Stimulated activated CD8-positive, alpha-beta memory T cell treated with anti-CD3 and anti-CD28 coated beads, Interleukin-2, amount 100 ng/mL, for 48 hours (primary cell): ENCODE results near the gene BNIP5.
"Not testable (repeated sequence)": the region's sequence is repeated elsewhere in the genome, so short reads cannot be mapped to it uniquely, and the experiment has no call there.

ENCODE experiments used
- DNase-seq, 2 donors: peaks; one replicate each; pipeline ENCODE4 v3.0.0-alpha.2; 2020; ENCODE audit warnings: low read depth in 2 of 2

Gene BNIP5

GRCh38 chr6:36340618-36341454 is 4.1 kb upstream of the BNIP5 start:
- DNase-seq: peak; percentile 55 to 70

GRCh38 chr6:36340306-36340617 is 3.6 kb upstream of the BNIP5 start:
- DNase-seq: no peak

- no peak for DNase-seq
Observed at GRCh38 chr6:36339146-36339545, 2.5 kb upstream of the BNIP5 start.

DNA sequence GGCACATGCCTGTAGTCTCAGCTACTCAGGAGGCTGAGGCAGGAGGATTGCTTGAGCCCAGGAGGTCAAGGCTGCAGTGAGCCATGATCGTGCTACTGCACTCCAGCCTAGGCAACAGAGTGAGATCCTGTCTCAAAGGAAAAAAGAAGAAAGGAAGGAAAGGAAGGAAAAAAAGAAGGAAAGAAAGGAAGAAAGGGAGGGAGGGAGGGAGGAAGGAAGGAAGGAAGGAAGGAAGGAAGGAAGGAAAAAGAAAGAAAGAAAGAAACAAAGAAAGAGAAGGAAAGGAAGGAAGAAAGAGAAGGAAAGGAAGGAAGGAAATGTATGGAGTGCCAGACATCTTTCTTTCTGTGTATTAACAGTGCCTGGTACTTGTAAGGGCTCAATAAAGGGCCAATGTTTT is 1.5 kb upstream of the BNIP5 start:
- not testable (repeated sequence) for DNase-seq

GRCh38 chr6:36337814-36338213 is 1.1 kb upstream of the BNIP5 start:
- no peak for DNase-seq

GRCh38 chr6:36336208-36336710 is 429 bp downstream of the BNIP5 start:
- DNase-seq: no peak

- DNase-seq: no peak
Observed at GRCh38 chr6:36335465-36336207, 1.1 kb downstream of the BNIP5 start.

DNA sequence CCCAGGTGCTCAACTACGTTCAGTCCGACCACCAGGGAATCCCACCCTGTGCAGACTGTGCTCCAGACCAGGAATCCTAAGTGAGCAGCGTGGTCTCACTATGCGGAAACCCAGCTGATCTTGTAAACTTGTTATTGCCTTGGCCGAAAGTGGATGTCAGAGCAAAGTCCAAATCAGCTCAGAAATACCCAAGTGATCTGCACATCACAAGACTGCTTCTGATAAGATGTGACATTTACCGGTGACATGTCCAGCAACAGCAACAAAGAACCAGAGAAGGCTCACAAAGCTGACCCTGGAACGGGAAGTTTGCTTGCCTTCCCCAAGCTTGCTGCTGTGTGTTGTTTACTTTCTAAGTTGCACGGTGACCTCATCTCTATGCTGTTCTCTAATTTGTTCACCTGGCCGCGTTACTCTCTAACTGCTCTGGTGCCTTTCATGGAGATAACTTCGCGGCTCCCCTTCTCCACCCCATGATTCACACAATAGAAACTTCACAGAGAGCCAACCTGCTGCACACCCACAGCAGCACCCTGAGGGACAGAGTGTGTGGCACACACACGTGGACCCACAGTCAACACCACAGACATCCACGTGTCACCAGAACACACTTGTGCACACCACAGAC is 1.7 kb downstream of the BNIP5 start:
- no peak for DNase-seq

DNA sequence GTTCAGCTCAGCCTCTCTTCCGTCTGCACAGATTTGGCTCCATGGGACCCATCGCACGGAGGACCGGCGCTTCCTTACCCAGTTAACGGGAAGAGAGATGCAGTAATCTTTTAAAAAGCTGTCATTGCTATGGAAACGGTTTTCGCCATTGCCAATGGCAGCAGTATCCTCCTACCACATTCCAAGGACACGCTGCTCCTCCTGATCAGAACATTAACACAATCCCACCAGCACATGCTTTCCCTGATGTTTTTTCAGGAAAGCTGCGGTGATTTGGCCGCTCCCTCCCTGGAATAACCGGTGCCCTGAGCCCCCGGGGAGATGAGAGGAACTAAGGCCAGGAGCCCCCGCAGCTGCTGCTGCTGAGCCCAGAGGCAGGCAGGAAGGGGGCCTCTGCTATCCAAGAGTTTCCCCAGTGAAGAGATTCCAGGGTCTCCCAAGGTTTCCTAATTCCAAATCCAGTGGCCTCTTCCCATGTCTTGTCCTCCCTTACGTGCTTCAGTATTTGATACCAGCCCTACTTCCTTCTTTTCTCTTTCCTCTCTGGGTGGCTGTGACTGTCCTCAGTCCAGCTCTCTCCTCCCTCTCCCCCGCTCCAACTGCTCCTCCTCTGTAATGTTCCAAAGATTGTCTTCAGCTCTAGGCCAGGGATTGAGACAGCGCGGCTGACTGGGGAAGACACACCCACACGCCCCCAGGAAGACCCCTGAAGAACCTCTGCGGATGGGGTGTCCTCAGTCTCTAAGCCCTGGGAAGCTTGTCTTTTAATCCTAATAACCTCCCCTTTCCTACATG is 2.6 kb downstream of the BNIP5 start:
- DNase-seq: no peak

DNA sequence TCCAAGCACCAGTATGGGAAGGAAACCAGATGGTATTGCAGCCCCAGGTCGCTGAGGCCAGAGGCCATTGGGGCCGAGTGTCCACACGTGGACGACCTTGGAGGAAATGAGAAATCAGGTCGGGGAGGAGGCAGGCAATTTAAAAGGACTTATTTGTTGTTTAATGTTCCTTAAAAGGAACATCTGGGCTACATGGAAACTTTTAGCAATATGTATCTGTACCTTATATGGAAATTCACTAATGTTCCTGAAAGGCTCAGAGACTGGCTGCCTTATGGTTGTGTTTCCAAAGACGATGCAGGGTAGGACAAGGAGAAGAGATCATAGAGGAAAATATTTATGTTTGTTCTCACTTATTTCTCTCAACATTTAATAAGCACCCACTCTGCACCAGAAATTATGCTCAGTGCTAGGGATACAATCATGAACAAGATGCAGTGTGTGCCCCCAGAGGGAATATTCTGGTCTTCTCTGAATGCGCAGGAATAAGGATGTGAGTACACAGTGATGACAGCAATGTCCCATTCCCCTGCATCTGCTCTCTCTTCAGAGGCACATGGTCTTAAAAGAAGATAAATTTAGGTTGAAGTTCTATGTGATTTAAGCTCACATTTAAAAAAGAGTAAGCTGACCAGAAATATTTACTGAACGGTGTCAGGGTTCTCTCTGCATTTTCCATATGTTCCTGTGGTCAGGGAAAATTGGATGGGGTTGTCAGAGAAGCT is 3.4 kb downstream of the BNIP5 start:
- no peak for DNase-seq

- no peak for DNase-seq
Observed at GRCh38 chr6:36331381-36331780, 5.3 kb downstream of the BNIP5 start.

- DNase-seq: no peak
Observed at GRCh38 chr6:36330366-36330765, 6.3 kb downstream of the BNIP5 start.

DNA sequence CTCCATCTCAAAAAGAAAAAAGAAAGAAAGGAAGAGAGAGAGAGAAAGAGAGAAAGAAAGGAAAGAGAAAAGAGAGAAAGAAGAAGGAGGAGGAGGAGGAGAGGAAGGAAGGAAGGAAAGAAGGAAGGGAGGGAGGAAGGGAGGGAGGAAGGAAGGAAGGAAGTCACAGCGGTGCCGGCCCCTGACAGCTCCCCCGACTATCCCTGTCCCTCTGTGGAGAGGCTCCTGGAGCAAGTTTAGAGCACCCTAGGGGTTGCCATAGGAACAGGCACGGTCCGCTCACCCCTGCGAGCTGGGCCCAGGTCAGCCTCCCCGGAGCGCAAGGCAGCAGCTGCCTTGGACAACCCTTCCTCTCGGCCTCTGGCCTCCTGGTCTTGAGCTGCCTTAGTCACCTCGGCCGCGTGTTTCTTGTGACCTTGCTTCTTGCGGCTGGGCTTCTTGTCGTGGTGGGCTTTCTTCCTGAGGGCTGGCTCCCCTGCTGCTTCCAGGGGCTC is 6.8 kb downstream of the BNIP5 start:
- DNase-seq: no peak

DNA sequence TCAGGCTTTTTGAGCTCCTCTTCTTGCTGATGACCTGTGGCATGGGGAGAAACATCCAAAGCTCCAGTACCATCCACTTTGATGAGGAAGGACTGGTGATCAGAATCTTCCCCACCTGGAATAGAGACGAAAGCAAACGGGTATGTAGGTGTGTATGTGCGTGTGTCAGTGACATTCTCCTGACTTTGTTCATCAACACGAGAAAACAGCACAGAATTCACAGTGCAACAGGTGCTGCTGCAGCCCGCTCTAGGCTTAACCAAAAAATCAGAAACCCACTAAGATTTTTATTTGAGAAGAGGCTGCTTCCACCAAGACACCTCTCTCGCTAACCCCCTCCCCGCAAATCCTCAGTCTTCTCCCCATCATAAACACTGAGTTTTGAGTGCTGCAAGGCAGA is 8.1 kb downstream of the BNIP5 start:
- DNase-seq: no peak

- no peak for DNase-seq
Observed at GRCh38 chr6:36327919-36328236, 8.8 kb downstream of the BNIP5 start.

DNA sequence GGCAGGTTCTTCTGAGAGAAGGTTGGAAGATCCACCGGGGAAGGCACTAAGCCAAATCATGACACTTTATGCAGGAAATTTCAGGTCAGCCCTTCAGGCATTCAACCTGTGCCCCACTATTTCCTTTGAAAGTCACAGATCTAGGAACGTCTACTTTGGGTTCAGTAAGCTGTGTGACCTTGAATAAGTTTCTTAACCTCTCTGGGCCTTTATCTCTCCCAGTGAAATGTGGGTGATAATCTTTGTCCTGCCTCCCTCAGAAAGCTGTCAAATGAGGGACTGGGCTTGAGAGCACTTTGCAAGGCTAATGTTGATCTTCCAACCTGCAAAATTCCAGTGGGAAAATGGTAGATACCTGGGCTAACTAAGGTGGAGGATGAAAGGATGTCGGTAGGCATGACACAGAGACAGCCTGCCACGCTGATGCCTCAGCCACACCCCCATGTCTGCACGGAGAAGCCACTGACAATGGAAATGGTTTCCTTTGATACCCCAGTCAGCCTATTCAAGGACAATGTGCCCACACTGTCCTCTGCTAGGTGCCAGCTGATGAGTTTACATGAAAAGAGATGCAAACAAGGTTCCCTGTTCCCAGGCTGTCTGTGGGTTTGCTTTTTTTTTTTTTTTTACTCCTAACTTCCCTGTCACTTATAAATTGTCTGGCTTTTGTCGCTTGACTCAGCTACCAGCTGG is 9.3 kb downstream of the BNIP5 start:
- no peak for DNase-seq

DNA sequence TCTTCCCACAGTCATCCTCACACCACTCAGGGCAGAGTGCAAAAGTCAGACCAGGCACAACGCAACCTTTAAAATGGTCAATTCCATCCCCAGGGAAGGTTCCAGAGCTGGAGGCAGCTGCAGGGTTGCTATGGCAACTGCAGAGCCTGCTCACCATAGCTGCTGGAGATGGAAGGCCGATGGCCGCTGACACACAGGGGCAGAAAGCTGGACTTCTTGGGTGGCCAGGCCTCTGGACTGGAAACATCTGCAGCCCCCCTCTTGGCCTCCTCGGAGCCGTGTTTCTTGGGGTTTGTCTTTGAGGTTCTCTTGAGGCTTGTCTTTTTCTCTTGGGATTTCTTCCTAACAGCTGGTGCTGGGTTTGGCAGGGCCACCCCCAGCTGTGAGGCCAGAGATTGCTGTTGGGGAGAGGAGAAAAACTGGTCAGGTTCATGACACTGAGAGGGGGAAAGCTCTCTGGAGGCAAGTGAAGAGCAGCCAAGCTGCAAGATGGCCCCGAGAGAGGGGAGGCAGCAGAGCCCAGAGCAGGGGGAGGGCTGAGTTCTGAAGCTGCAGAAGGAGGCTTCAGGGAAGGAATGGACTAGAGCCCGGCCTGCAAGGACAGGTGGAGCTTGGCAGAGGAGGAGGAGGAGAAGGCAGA is 10.2 kb downstream of the BNIP5 start:
- DNase-seq: no peak

DNA sequence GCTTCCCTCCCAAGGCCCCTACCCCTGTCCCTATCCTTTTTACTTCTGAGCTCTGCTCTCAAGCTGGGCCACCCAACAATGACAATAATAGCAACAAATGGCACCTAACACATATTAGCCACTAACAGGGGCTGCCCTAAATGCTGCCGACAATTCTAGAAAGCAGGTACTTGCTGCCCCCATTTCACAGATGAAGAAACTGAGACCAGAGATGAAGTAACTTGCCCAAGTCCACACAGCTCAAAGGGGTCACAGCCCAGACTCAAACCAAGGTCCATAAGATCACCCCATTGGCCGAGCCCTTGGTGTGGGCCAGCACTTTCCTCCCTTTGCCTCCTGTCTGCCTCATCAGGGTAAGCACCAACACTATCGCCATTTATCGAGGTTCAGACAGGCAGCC is 12.0 kb downstream of the BNIP5 start:
- no peak for DNase-seq

DNA sequence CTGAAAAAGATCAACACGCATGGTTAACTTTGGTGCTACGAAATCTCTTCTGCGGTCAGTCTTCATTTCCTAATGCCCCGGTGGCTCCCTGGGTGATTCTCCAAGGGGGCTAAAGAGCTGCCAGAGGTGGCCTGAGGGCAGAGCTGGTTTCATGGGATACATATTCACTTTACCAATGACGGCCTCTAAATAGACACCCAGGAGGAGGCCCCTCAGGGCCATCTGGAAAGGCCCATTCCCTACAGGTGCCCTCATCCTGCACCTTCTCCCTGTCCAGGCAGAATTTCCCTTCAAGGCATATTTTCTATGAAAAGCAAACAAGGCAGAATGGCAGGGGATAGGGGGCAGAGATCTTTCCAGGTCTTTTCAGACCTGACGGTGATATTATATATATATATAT is 12.5 kb downstream of the BNIP5 start:
- DNase-seq: no peak

DNA sequence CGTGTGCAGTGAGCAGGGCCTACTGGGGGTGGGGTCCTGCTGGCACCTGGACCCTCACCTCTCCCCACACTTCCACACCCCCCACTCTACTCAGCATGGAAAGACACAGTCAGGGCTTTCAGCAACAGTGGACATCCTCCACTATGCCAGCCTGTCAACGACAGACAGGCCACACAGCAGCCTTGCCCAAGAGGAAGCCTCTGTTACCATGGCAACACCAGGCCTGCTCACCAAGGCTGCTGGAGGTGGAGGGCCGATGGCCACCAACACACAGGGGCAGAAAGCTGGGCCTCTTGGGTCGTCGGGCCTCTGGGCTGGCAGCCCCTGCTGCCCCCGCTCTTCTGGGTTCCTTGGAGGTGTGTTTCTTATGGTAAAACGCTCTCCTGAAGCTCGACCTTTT is 13.6 kb downstream of the BNIP5 start:
- no peak for DNase-seq
